HG02852 (cell line): ENCODE measurements around the gene VPS11.

Source experiments
- ATAC-seq: cut with Tn5 transposase; IDR thresholded peaks from one replicate; pipeline ENCODE4 v1.9.1; 2021; ENCODE audit warnings: mild to moderate bottlenecking, moderate library complexity; ENCODE audit not compliant: unreplicated experiment

Gene VPS11

GRCh38 chr11:119120639-119121007 is 53.0 kb downstream of the VPS11 start:
- ATAC-seq: no peak

GRCh38 chr11:119121008-119121810 is 53.6 kb downstream of the VPS11 start, which contains the start of gene HINFP:
HINFP (plus strand) TSS chr11:119121580; CDS start chr11:119126945, 5,365 bp downstream.
- ATAC-seq: peak; percentile 94

GRCh38 chr11:119121811-119122124 is 54.1 kb downstream of the VPS11 start:
- no peak for ATAC-seq

- ATAC-seq: no peak
Measured at GRCh38 chr11:119125821-119126220, 58.2 kb downstream of the VPS11 start.

- ATAC-seq: no peak
Measured at GRCh38 chr11:119126675-119127268, 59.2 kb downstream of the VPS11 start.

- ATAC-seq: no peak
Measured at GRCh38 chr11:119130662-119131061, 63.0 kb downstream of the VPS11 start.
